Choroid plexus epithelial cell (primary cell): ENCODE data around the gene TM6SF1.
A peak's percentile ranks its signal among the peaks of the same experiment; 100 is the strongest.
"Not testable (repeated sequence)": the region's sequence is repeated elsewhere in the genome, so short reads cannot be mapped to it uniquely, and the experiment has no call there.

Experiments
- DNase-seq: peaks from one replicate; pipeline ENCODE4 v3.0.0-alpha.2; 2010; ENCODE audit warnings: low read depth
- H3K4me3 ChIP-seq: 2 replicates; pipeline ENCODE4 v1.5.1; 2011; ENCODE audit warnings: low read depth, mild to moderate bottlenecking, control low read depth, low read length, moderate library complexity
- TF ChIP-seq, protein P1 (sequence below): conservative IDR thresholded peaks from 2 replicates; pipeline ENCODE4 v1.5.1; 2011; ENCODE audit warnings: low read depth, mild to moderate bottlenecking, control low read depth, inconsistent platforms, low read length, moderate library complexity

The TM6SF1 gene

DNA sequence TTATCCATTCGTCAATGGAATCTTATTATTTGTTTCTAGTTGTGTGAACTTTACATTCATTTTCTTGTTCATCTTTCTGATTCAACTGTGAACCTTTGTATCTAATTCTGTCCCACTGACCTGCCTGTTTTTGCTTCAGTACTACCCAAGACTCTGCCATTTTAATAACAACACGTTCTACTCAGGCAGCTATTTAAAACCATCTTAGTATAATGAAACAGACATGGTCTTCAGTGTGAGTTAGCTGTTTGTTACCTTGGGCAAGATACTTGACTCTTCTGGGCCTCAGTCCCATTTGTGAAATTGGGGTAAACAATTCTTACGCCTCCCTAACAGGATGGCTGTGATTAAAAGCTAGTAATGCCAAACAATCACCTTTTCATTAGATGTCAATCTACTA lies 42.0 kb upstream of the TM6SF1 start:
- TF ChIP-seq, protein P1, sequence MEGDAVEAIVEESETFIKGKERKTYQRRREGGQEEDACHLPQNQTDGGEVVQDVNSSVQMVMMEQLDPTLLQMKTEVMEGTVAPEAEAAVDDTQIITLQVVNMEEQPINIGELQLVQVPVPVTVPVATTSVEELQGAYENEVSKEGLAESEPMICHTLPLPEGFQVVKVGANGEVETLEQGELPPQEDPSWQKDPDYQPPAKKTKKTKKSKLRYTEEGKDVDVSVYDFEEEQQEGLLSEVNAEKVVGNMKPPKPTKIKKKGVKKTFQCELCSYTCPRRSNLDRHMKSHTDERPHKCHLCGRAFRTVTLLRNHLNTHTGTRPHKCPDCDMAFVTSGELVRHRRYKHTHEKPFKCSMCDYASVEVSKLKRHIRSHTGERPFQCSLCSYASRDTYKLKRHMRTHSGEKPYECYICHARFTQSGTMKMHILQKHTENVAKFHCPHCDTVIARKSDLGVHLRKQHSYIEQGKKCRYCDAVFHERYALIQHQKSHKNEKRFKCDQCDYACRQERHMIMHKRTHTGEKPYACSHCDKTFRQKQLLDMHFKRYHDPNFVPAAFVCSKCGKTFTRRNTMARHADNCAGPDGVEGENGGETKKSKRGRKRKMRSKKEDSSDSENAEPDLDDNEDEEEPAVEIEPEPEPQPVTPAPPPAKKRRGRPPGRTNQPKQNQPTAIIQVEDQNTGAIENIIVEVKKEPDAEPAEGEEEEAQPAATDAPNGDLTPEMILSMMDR = no peak
- peak; percentile 11 for DNase-seq
- peak overlapping the region; percentile 69 for H3K4me3 ChIP-seq

DNA sequence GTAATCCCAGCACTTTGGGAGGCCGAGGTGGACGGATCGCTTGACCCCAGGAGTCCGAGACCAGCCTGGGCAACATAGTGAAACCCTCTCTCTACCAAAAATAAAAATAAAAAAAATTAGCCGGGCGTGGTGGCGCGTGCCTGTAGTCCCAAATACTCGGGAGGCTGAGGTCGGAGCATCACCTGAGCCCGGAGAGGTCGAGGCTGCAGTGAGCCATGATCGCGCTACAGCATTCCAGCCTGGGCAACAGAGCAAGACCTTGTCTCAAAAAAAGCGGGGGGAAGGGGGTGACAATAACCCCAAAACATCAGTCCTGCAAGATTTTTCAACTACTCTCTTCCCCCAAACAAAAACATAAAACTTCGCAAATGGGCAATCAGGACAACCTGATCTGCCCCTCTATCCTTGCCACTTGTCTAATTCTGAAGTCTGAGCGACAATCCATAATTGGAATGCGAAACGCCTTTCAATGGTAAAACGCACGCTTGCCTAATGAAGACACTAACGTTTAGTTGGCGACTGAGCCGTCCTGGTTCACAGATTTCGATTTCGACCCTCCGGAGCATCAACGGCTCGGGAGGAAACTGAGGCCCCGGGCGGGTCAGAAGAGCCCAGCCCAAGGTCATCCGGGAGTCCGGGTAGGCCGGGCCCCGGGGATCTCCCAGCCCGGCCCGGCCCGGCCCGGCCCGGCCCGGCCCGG lies 41.3 kb upstream of the TM6SF1 start:
- peak overlapping the region; percentile 69 for H3K4me3 ChIP-seq
- TF ChIP-seq, protein P1 = no peak

DNA sequence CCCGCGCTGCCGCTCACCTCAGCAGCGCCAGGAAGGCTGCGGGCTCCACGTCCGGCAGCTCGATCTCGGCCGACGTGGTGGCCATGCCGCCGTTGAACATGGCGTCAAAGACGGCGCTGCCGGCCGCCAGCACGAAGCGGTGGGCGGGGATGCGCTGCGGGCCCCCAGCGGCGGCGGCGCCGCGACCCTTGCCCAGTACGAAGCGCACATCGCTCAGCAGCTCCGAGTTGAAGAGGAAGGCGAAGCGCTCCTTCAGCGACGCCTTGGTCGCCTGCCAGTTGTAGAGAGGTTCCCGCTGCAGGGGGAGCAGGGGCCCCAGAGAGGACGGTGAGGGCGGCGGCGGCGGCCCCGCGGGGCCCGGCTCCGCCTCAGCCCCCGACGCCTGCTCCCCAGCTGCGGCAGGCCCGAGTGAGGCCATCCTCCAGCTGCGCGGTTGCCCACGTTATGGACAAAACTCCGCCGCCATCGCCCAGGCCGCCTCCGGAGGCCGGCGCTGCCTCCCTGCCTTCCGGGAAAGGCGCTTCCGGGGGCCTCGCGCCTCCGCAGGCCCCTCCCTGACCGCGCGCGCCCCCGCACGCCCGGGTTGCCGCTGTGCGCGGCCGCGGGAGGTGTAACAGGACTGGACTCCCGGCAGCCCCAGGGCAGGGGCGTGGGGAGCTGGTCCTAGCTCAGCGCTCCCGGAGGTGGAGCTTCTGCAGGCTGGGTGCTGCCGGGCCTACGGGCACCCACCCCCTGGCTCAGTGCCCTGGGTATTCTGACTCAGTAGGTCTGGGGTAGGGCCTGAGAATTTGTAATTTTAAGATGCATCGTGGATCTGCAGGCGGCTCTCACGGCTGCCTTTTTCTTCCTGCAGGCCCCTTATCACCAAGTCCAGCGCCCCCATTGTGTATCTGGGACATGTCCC lies 40.5 kb upstream of the TM6SF1 start, which contains the start of gene BTBD1:
TSS of gene BTBD1 (minus strand) at position 519 of the 904 bp plus-strand sequence. CDS start at position 418, 101 bp downstream.
- TF ChIP-seq, protein P1 = peak; percentile 20
- peak within 1 kb of the TSS; percentile 69 for H3K4me3 ChIP-seq
- peak; percentile 96 for DNase-seq

More for the DNA sequence above, 41.3 kb upstream of the TM6SF1 start:
- DNase-seq = peak; percentile 13

GRCh38 chr15:83067638-83067962 lies 39.8 kb upstream of the TM6SF1 start:
- TF ChIP-seq, protein P1 = no peak
- peak overlapping the region; percentile 69 for H3K4me3 ChIP-seq
- no peak for DNase-seq

GRCh38 chr15:83068054-83068453 lies 39.4 kb upstream of the TM6SF1 start:
- TF ChIP-seq, protein P1 = no peak
- DNase-seq = no peak
- H3K4me3 ChIP-seq = no peak overlapping the region

GRCh38 chr15:83069211-83069642 lies 38.2 kb upstream of the TM6SF1 start:
- DNase-seq = peak; percentile 48
- H3K4me3 ChIP-seq = not testable (repeated sequence)

DNA sequence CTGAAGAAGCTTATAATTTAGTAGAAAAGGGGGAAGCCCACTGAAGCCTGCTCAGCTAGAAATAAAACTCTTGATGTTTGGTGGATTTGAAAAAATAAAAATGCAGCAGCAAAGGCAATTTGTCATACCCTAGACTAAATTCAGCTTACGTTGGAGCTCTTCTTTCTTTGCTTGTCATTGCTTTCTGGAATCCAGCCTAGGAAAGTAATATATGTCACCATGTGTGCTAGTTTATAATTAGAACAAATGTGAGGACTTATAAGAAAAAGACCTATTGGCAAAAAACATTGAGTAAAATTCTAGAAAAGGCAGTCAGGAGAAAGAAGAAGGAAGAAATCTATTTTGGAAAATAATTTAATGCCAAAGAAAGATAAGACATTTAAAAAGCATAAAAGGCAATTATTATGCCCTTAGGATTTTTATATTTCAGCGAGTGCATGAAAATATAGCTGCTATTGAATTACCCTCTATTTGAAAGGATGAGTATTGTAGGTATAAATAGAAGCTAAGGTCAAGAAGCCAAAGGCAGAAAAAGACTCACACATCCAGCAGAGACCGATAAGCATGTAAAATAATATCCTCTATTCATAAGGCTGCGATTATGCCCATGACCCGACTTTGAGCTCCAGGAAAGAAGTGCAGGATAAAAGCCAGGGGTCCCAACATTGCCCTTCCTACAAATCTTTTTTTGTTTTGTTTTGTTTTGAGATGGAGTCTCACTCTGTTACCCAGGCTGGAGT lies 29.8 kb upstream of the TM6SF1 start:
- H3K4me3 ChIP-seq = no peak overlapping the region
- DNase-seq = no peak
- TF ChIP-seq, protein P1 = no peak
